ENCODE results near the gene ENDOU. TPM values are rescaled to one million over a fixed set of nuclear protein-coding genes. Genes with fewer than 3 reads are reported as not detected.

The ENDOU gene
- polyA plus RNA-seq, 2 of the 4 experiments (the other 2 are of a cell fraction): not detected

GRCh38 chr12:47742253-47742825 is 17.0 kb upstream of the ENDOU start:
- no peak overlapping the region for H3K27ac ChIP-seq
- H3K4me3 ChIP-seq: no peak overlapping the region
- H3K4me2 ChIP-seq: no peak overlapping the region
- TF ChIP-seq ZFP36 (IDR thresholded peaks at IDR 0.05; ENCODE audit: borderline replicate concordance, partially characterized antibody) (peak; percentile 56), SMC3 (IDR thresholded peaks at IDR 0.05) (peak; percentile 94), ESRRA (IDR thresholded peaks at IDR 0.05; ENCODE audit: borderline replicate concordance, low read length) (peak; percentile 99), ZSCAN20 (CRISPR knock-in tag; IDR thresholded peaks at IDR 0.05) (no peak), GATA3 (IDR thresholded peaks at IDR 0.05; ENCODE audit: borderline replicate concordance) (0 out of 2 replicates have a peak, but pooled peaks have one; percentile 13), CTCF (IDR thresholded peaks at IDR 0.05) (peak; percentile 98), PHF8 (IDR thresholded peaks at IDR 0.05; ENCODE audit: borderline replicate concordance, low read depth) (no peak), RAD21 (conservative IDR thresholded peaks at IDR 0.05 in 1 of 2, IDR thresholded peaks at IDR 0.05 in 1 of 2) (peak; percentile 93 to 97)
- CTCF ChIA-PET: interaction anchor here (0.6 to 43.9 kb wide), 43 partner anchors 14 to 963 kb away, joined by 3 to 1399 read pairs (median 5); partner anchors contain the start of genes ENDOU, RAPGEF3, RPAP3 and SLC48A1
- H3K9me3 ChIP-seq: no peaks in the 10 kb centered on the region
- 28% methylated on average over 7 of the region's 7 CpGs for WGBS (ENCODE audit: missing lambda C conversion rate)
- DNase-seq (ENCODE audit: low read depth in 1 of 2, low spot score in 1 of 2) (peak; percentile 63 to 67), ATAC-seq (peak; percentile 12 to 75; a peak in 3 of 6 replicates), FAIRE-seq (no peak)
- POLR2A ChIA-PET: interaction anchor here (2.0 kb wide), 1 partner anchor 17 kb away, joined by 5 read pairs; no protein-coding TSS in a partner anchor
- peaks cover 8% of the 10 kb centered on the region for H3K4me1 ChIP-seq

DNA sequence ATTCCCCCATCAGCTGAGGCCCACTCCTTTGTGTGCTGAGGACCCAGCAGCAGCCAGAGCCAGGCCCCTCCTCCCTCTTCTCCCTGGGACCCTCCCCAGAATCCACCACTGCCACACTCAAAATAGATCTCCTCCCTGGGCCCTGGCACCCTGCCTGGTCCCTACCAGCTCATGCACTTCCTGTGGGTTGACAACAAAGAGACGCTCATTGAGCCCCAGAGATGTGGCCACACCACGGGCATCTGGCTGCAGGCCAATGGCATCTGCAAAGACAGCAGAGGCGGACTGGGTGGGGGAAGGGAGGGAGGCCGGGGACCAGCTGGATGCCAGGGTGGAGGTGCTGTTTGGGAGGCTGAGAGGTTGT is 16.0 kb upstream of the ENDOU start:
- no peak for DNase-seq (ENCODE audit: low read depth in 1 of 2, low spot score in 1 of 2)
- CTCF ChIA-PET: interaction anchor here (0.6 to 43.9 kb wide), 34 partner anchors 14 to 877 kb away, joined by 3 to 1399 read pairs (median 6); partner anchors contain the start of genes ENDOU, RAPGEF3, RPAP3 and SLC48A1
- H3K4me2 ChIP-seq: 0 out of 3 replicates have a peak overlapping the region, but pooled peaks have one; percentile 10
- no peak for TF ChIP-seq CTCF (IDR thresholded peaks at IDR 0.05)
- WGBS (ENCODE audit: missing lambda C conversion rate): 25% methylated on average over 2 of the region's 4 CpGs
- H3K9me3 ChIP-seq: no peaks in the 10 kb centered on the region
- POLR2A ChIA-PET: interaction anchor here (1.4 to 2.0 kb wide), 2 partner anchors 18 to 41 kb away, joined by 4 to 5 read pairs; no protein-coding TSS in a partner anchor
- H3K4me3 ChIP-seq: no peak overlapping the region
- ATAC-seq: no peak
- H3K27ac ChIP-seq: peak overlapping the region in 1 of 2 experiments; percentile 19; a peak in 2 of 6 replicates
- peaks cover 8% of the 10 kb centered on the region for H3K4me1 ChIP-seq
- FAIRE-seq: no peak

DNA sequence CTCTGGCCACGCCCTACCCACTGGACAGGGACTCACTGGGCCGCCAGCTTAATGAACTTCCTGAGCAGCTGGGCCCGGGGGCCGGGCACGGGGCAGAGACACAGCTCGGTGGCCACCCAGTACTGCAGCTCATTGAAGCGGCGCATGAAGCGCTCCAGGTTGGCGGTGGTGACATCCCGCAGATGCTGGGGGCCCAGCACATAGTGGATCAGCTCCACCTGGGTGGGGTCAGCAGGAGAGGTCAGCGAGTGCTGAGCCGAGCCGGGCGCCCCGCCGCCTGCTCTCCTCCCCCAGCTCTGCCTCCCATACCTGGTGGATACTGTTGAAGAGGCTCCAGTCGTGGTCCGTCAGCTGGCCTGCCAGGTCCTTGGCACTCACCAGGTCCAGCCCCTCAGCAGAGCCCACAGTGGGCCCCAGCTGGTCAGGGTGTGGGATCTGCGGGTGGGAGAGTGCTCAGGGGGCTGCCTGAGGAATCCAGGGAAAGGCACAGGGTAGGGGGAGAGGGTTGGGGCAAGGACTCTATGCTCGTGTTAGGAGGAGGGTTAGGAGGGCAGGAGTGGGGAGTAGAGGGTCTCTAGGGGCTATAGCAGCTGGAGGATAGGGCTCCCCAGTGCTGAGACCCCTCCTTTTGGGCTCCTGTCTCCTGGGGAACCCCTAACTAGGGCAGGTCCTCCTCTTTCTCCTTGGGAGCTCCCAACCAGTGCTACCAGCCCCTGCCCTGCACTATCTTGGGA is 15.5 kb upstream of the ENDOU start:
- no peak overlapping the region for H3K4me3 ChIP-seq
- peak overlapping the region in 1 of 2 experiments; percentile 19; a peak in 2 of 6 replicates for H3K27ac ChIP-seq
- ChIA-PET CTCF (interaction anchor here (1.3 to 43.9 kb wide), 13 partner anchors 13 to 209 kb away, joined by 3 to 1399 read pairs (median 29); partner anchors contain the start of genes ENDOU, RAPGEF3, RPAP3 and SLC48A1), POLR2A (interaction anchor here (1.4 kb wide), 1 partner anchor 41 kb away, joined by 4 read pairs; no protein-coding TSS in a partner anchor)
- H3K4me1 ChIP-seq: peaks cover 8% of the 10 kb centered on the region
- no peak for FAIRE-seq
- H3K9me3 ChIP-seq: no peaks in the 10 kb centered on the region
- H3K4me2 ChIP-seq: no peak overlapping the region
- no peak for DNase-seq (ENCODE audit: low read depth in 1 of 2, low spot score in 1 of 2)
- no peak for TF ChIP-seq HES2 (IDR thresholded peaks at IDR 0.05)
- TF ChIP-seq CEBPB (IDR thresholded peaks at IDR 0.05): no peak
- TF ChIP-seq MAZ (IDR thresholded peaks at IDR 0.05; ENCODE audit: borderline replicate concordance, low read depth, low read length): no peak
- no peak for TF ChIP-seq EHF (CRISPR knock-in tag; IDR thresholded peaks at IDR 0.05)
- no peak for TF ChIP-seq RCOR1 (IDR thresholded peaks at IDR 0.05; ENCODE audit: low read depth, low read length)
- TF ChIP-seq HMGXB4 (CRISPR knock-in tag; IDR thresholded peaks at IDR 0.05; ENCODE audit: borderline replicate concordance): no peak
- no peak for TF ChIP-seq NR3C1 (IDR thresholded peaks at IDR 0.05)
- no peak for TF ChIP-seq BHLHE40 (IDR thresholded peaks at IDR 0.05; ENCODE audit: low read depth, low read length)
- TF ChIP-seq BCL3 (IDR thresholded peaks at IDR 0.05): no peak
- TF ChIP-seq ZNF302 (CRISPR knock-in tag; IDR thresholded peaks at IDR 0.05): no peak
- no peak for ATAC-seq
- 75% methylated on average over 19 of the region's 21 CpGs for WGBS (ENCODE audit: missing lambda C conversion rate)

Data from A549 (cell line).